GM23248 (cell line): ENCODE results near the gene CDK5RAP3. TPM values are rescaled to one million over a fixed set of nuclear protein-coding genes. Genes with fewer than 3 reads are reported as not detected.
"Not testable (repeated sequence)": the region's sequence is repeated elsewhere in the genome, so short reads cannot be mapped to it uniquely, and the experiment has no call there.

Experiments
- DNase-seq: peaks from one replicate; pipeline ENCODE4 v3.0.0-alpha.2; 2015
- H2AFZ ChIP-seq: fragments of 200-600 bp; sonication (generic); 2 replicates; pipeline ENCODE4 v1.6.1; 2016; ENCODE audit warnings: antibody characterized with exemption
- H3F3A ChIP-seq: fragments of 200-600 bp; sonication (generic); 2 replicates; pipeline ENCODE4 v1.6.1; 2016; ENCODE audit warnings: mild to moderate bottlenecking, antibody characterized with exemption, mixed run types; ENCODE audit not compliant: insufficient read depth
- H3K27ac ChIP-seq: fragments of 200-600 bp; sonication (generic); 2 replicates; pipeline ENCODE4 v1.5.1; 2016; ENCODE audit warnings: mild to moderate bottlenecking
- H3K27me3 ChIP-seq: fragments of 200-600 bp; sonication (generic); replicated peaks from 2 replicates; pipeline ENCODE4 v1.6.1; 2016; ENCODE audit warnings: mild to moderate bottlenecking; ENCODE audit not compliant: insufficient read depth
- H3K36me3 ChIP-seq: fragments of 200-600 bp; sonication (generic); 2 replicates; pipeline ENCODE4 v1.6.1; 2016; ENCODE audit warnings: low read depth, mild to moderate bottlenecking
- H3K4me1 ChIP-seq: fragments of 200-600 bp; sonication (generic); 2 replicates; pipeline ENCODE4 v1.6.1; 2016; ENCODE audit warnings: mild to moderate bottlenecking; ENCODE audit not compliant: insufficient read depth
- H3K4me2 ChIP-seq: fragments of 200-600 bp; sonication (generic); one replicate; pipeline ENCODE4 v1.6.1; 2016; ENCODE audit warnings: mild to moderate bottlenecking; ENCODE audit not compliant: unreplicated experiment
- H3K4me3 ChIP-seq: fragments of 200-600 bp; sonication (generic); 2 replicates; pipeline ENCODE4 v1.5.1; 2016; ENCODE audit warnings: mild to moderate bottlenecking
- H3K79me2 ChIP-seq: fragments of 200-600 bp; sonication (generic); 2 replicates; pipeline ENCODE4 v1.6.1; 2016; ENCODE audit warnings: mild to moderate bottlenecking; ENCODE audit not compliant: insufficient read depth
- H3K9ac ChIP-seq: fragments of 200-600 bp; sonication (generic); 2 replicates; pipeline ENCODE4 v1.6.1; 2016; ENCODE audit warnings: mild to moderate bottlenecking
- H3K9me2 ChIP-seq: fragments of 200-600 bp; sonication (generic); 2 replicates; pipeline ENCODE4 v1.6.1; 2016; ENCODE audit warnings: mixed run types, mild to moderate bottlenecking, moderate library complexity; ENCODE audit not compliant: insufficient read depth
- H3K9me3 ChIP-seq: fragments of 200-600 bp; sonication (generic); one replicate; pipeline ENCODE4 v1.6.1; 2017; ENCODE audit warnings: low read depth
- H4K20me1 ChIP-seq: fragments of 200-600 bp; sonication (generic); 2 replicates; pipeline ENCODE4 v1.6.0; 2016; ENCODE audit not compliant: insufficient read depth
- EZH2 ChIP-seq: fragments of 200-600 bp; sonication (generic); IDR thresholded peaks from 2 replicates; pipeline ENCODE4 v1.6.1; 2018; ENCODE audit warnings: antibody characterized with exemption, mild to moderate bottlenecking; ENCODE audit not compliant: insufficient read depth, poor library complexity, severe bottlenecking
- EZH2phosphoT487 ChIP-seq: fragments of 200-600 bp; sonication (generic); IDR thresholded peaks from 2 replicates; pipeline ENCODE4 v1.6.1; 2018; ENCODE audit warnings: antibody characterized with exemption, moderate library complexity, mild to moderate bottlenecking, low read depth; ENCODE audit not compliant: insufficient read depth
- WGBS, 2 experiments: methylation state at CpG; one replicate each; pipeline ENCODE4 v1.1.6; 2015 to 2017; ENCODE audit warnings: low lambda C conversion rate in 2 of 2, low coverage in 1 of 2; ENCODE audit errors: missing lambda C conversion rate in 2 of 2; 5-methylcytosine and 5-hydroxymethylcytosine counted together
- in situ Hi-C: fragments of 300-500 bp; cut with MboI; formaldehyde crosslinking; loops from 2 replicates; pipeline ENCODE4 v1.15.0; 2020
- polyA plus RNA-seq: library from polyadenylated mRNA; unstranded; fragments of >200 nt; fragmentation: Nextera tagmentation; extraction: Ambion mirVana; gene quantifications from 2 replicates; pipeline ENCODE4 v1.2.1, GENCODE V29; 2016
- total RNA-seq: library from RNA; depleted of rRNA; stranded (reverse); fragments of >200 nt; shearing (Covaris generic); gene quantifications from 2 replicates; pipeline ENCODE4 v1.2.3, GENCODE V29; 2014

Gene CDK5RAP3
- total and polyA plus RNA-seq, 2 experiments from 2014 or later = 61.7 to 92.2 TPM

GRCh38 chr17:48012654-48013053, 41.7 kb downstream of the CDK5RAP3 start:
- DNase-seq = peak; percentile 25
- 26 to 34% methylated on average over 5 of the region's 5 CpGs for WGBS, 2 experiments
- in situ Hi-C loops = no loop called here
- H3K36me3 ChIP-seq = no peaks in the 10 kb centered on the region
- no peaks in the 10 kb centered on the region for H3K9me3 ChIP-seq
- TF ChIP-seq EZH2phosphoT487 (no peak), EZH2 (no peak)
- no peaks in the 10 kb centered on the region for H3F3A ChIP-seq
- no peaks in the 10 kb centered on the region for H3K79me2 ChIP-seq
- H3K27ac ChIP-seq = no peak overlapping the region
- H4K20me1 ChIP-seq = no peaks in the 10 kb centered on the region
- no peaks in the 10 kb centered on the region for H3K9me2 ChIP-seq
- no peaks in the 10 kb centered on the region for H3K27me3 ChIP-seq
- H3K4me1 ChIP-seq = peaks cover 5% of the 10 kb centered on the region; the same call in 1 of the 2 replicates
- H3K9ac ChIP-seq = no peak overlapping the region
- peak overlapping the region; percentile 88 for H3K4me2 ChIP-seq
- no peak overlapping the region for H2AFZ ChIP-seq
- H3K4me3 ChIP-seq = no peak overlapping the region

GRCh38 chr17:48013876-48014594, 43.1 kb downstream of the CDK5RAP3 start:
- no peak overlapping the region for H3K4me2 ChIP-seq
- no peak overlapping the region for H2AFZ ChIP-seq
- no peaks in the 10 kb centered on the region for H3K79me2 ChIP-seq
- no peak overlapping the region for H3K4me3 ChIP-seq
- no peaks in the 10 kb centered on the region for H3F3A ChIP-seq
- no peaks in the 10 kb centered on the region for H3K27me3 ChIP-seq
- in situ Hi-C loops = no loop called here
- WGBS, 2 experiments = 96 to 97% methylated on average over 6 of the region's 6 CpGs
- H3K36me3 ChIP-seq = no peaks in the 10 kb centered on the region
- no peaks in the 10 kb centered on the region for H4K20me1 ChIP-seq
- no peak overlapping the region for H3K9ac ChIP-seq
- DNase-seq = no peak
- H3K27ac ChIP-seq = no peak overlapping the region
- no peaks in the 10 kb centered on the region for H3K9me2 ChIP-seq
- TF ChIP-seq EZH2 (no peak), EZH2phosphoT487 (no peak)
- no peaks in the 10 kb centered on the region for H3K9me3 ChIP-seq
- H3K4me1 ChIP-seq = peaks cover 5% of the 10 kb centered on the region; the same call in 1 of the 2 replicates

- Histone ChIP-seq H3K9me2 (no peaks in the 10 kb centered on the region), H3K36me3 (no peaks in the 10 kb centered on the region), H2AFZ (no peak overlapping the region), H3K27ac (no peak overlapping the region), H3K9me3 (no peaks in the 10 kb centered on the region), H3F3A (no peaks in the 10 kb centered on the region), H3K9ac (no peak overlapping the region), H3K79me2 (no peaks in the 10 kb centered on the region), H3K4me2 (no peak overlapping the region), H3K4me1 (peaks cover 5% of the 10 kb centered on the region; the same call in 1 of the 2 replicates), H4K20me1 (no peaks in the 10 kb centered on the region), H3K4me3 (no peak overlapping the region), H3K27me3 (no peaks in the 10 kb centered on the region)
- TF ChIP-seq EZH2phosphoT487 = no peak
- TF ChIP-seq EZH2 = no peak
- 82 to 85% methylated on average over 8 of the region's 8 CpGs for WGBS, 2 experiments
- DNase-seq = no peak
- in situ Hi-C loops = loop anchor here (5.0 kb wide), 1 partner anchor 37 kb away; no protein-coding TSS in a partner anchor
Measured at GRCh38 chr17:48014595-48015111, 43.7 kb downstream of the CDK5RAP3 start.

GRCh38 chr17:48016112-48016511, 45.2 kb downstream of the CDK5RAP3 start:
- Histone ChIP-seq H3K4me2 (no peak overlapping the region), H3K36me3 (no peaks in the 10 kb centered on the region), H3K27ac (no peak overlapping the region), H4K20me1 (no peaks in the 10 kb centered on the region), H3K9me3 (no peaks in the 10 kb centered on the region), H3K9ac (no peak overlapping the region), H3K27me3 (no peaks in the 10 kb centered on the region), H3F3A (no peaks in the 10 kb centered on the region), H3K4me3 (no peak overlapping the region), H2AFZ (no peak overlapping the region), H3K79me2 (no peaks in the 10 kb centered on the region), H3K4me1 (peaks cover 5% of the 10 kb centered on the region; the same call in 1 of the 2 replicates), H3K9me2 (no peaks in the 10 kb centered on the region)
- peak; percentile 39 for DNase-seq
- TF ChIP-seq EZH2 (no peak), EZH2phosphoT487 (no peak)
- WGBS, 2 experiments = 72 to 83% methylated on average over 2 of the region's 2 CpGs
- in situ Hi-C loops = loop anchor here (5.0 kb wide), 1 partner anchor 39 kb away; no protein-coding TSS in a partner anchor

- not testable (repeated sequence) for DNase-seq, H3K4me1 ChIP-seq, H4K20me1 ChIP-seq, H3K4me2 ChIP-seq, H3K9me2 ChIP-seq, H3F3A ChIP-seq, H3K9me3 ChIP-seq, H3K27ac ChIP-seq, H3K4me3 ChIP-seq, H3K9ac ChIP-seq, H2AFZ ChIP-seq, H3K79me2 ChIP-seq, H3K36me3 ChIP-seq, H3K27me3 ChIP-seq
- in situ Hi-C loops = loop anchor here (5.0 kb wide), 1 partner anchor 40 kb away; no protein-coding TSS in a partner anchor
- WGBS, 2 experiments = 81 to 92% methylated on average over 4 of the region's 4 CpGs
Measured at GRCh38 chr17:48017817-48018158, 46.9 kb downstream of the CDK5RAP3 start.
